Fibroblast of mammary gland (primary cell): ENCODE data around the gene PPP1R11.
A peak's percentile ranks its signal among the peaks of the same experiment; 100 is the strongest.
"Not testable (repeated sequence)": the region's sequence is repeated elsewhere in the genome, so short reads cannot be mapped to it uniquely, and the experiment has no call there.

ENCODE experiments used
- DNase-seq: peaks from one replicate; pipeline ENCODE4 v3.0.0-alpha.2; 2010; ENCODE audit warnings: low read depth
- H3K4me3 ChIP-seq: 2 replicates; pipeline ENCODE4 v1.5.1; 2011; ENCODE audit warnings: low read depth, mild to moderate bottlenecking, low read length, moderate library complexity; ENCODE audit not compliant: control insufficient read depth
- CTCF ChIP-seq: conservative IDR thresholded peaks from 2 replicates; pipeline ENCODE4 v1.5.1; 2011; ENCODE audit warnings: low read depth, low read length, inconsistent platforms; ENCODE audit not compliant: control insufficient read depth, insufficient read depth

PPP1R11 gene

GRCh38 chr6:30031381-30031780 lies 35.6 kb upstream of the PPP1R11 start:
- H3K4me3 ChIP-seq = no peak overlapping the region
- TF ChIP-seq CTCF = no peak
- DNase-seq = no peak

GRCh38 chr6:30033440-30033839 lies 33.6 kb upstream of the PPP1R11 start:
- peak; percentile 80 for DNase-seq

GRCh38 chr6:30035784-30036183 lies 31.2 kb upstream of the PPP1R11 start:
- no peak for DNase-seq
- no peak overlapping the region for H3K4me3 ChIP-seq
- no peak for TF ChIP-seq CTCF

More at GRCh38 chr6:30033440-30033839, 33.6 kb upstream of the PPP1R11 start:
- H3K4me3 ChIP-seq = not testable (repeated sequence)

- DNase-seq = peak; percentile 24
- TF ChIP-seq CTCF = peak; percentile 62
- H3K4me3 ChIP-seq = no peak overlapping the region
Observed at GRCh38 chr6:30037182-30037788, 29.7 kb upstream of the PPP1R11 start.

- no peak for DNase-seq
- no peak for TF ChIP-seq CTCF
- H3K4me3 ChIP-seq = no peak overlapping the region
Observed at GRCh38 chr6:30041221-30041620, 25.8 kb upstream of the PPP1R11 start.

- H3K4me3 ChIP-seq = no peak overlapping the region
- no peak for TF ChIP-seq CTCF
- DNase-seq = peak; percentile 8
Observed at GRCh38 chr6:30041821-30042220, 25.2 kb upstream of the PPP1R11 start.

GRCh38 chr6:30042476-30042875 lies 24.5 kb upstream of the PPP1R11 start:
- DNase-seq = no peak
- no peak for TF ChIP-seq CTCF
- H3K4me3 ChIP-seq = no peak overlapping the region

- no peak overlapping the region for H3K4me3 ChIP-seq
- DNase-seq = no peak
- no peak for TF ChIP-seq CTCF
Observed at GRCh38 chr6:30042914-30043313, 24.1 kb upstream of the PPP1R11 start.
